CD4-positive, alpha-beta T cell treated with Interleukin-15 for 1 hour (primary cell): ENCODE data around the gene BRSK2.
"Not testable (repeated sequence)": the region's sequence is repeated elsewhere in the genome, so short reads cannot be mapped to it uniquely, and the experiment has no call there.

Source experiments
- DNase-seq: peaks from one replicate; pipeline ENCODE4 v3.0.0-alpha.2; 2020

BRSK2 gene

DNA sequence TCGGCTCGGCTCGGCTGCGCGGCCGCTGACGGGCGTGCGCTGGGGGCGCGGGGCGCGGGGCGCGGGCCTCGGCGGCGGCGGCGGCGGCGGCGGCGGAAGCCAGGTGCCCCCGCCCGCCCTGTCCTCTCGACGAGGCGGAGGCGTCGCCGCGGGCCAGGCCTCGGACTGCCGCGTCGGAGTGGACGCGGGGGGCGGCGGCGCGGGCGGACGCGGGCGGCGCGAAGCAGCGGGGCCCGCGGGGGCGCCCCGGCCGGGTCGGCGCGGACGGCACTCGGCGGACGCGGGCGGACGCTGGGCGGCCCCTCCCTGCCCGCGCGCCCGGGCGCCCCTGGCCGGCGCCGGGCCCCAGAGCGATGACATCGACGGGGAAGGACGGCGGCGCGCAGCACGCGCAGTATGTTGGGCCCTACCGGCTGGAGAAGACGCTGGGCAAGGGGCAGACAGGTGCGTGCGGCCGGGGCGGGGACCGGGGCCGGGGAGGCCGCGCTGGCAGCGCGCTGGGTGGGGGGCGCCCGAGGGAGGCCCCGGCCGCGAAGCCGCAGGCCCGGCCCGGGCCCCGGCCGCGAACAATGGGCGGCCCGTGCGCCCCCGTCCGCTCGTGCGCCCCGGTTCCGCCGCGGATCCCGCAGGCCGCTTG is at the start of gene BRSK2:
Gene BRSK2, plus strand, starts transcription at position 3 of the 637 bp plus-strand sequence. Its CDS starts 351 bp downstream, at position 354.
- DNase-seq = no peak

DNA sequence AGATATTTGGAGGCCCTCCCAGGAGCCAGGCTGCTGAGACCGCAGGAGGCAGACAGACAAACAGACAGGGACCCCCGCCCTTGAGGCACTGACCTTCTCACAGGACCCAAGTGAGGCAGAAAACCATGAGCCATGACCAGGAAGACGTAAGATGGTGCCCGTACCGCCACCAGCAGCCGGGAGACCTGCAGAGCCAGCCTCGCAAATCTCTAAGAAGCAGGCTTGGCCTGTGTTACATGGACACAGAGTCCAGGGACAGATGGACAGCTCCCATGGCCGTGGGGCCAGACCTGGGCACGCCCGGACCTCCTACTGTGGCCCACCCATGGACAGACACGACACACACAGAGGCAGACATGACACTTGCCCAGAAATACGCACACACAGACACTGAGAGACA is 49.6 kb upstream of the BRSK2 start:
- DNase-seq = no peak

DNA sequence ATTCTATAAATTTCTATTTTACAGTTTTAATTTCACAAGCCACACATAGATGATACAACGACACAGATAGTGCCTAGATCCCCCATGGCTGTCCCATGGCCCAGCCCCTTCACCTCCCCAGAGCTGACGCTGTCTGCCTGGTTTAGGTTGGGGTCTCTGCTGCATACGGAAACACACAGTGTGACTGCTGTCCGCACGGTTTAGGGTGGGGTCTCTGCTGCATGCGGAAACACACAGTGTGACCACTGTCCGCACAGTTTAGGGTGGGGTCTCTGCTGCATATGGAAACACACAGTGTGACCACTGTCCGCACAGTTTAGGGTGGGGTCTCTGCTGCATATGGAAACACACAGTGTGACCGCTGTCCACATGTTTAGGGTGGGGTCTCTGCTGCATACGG is 48.5 kb upstream of the BRSK2 start:
- not testable (repeated sequence) for DNase-seq

DNA sequence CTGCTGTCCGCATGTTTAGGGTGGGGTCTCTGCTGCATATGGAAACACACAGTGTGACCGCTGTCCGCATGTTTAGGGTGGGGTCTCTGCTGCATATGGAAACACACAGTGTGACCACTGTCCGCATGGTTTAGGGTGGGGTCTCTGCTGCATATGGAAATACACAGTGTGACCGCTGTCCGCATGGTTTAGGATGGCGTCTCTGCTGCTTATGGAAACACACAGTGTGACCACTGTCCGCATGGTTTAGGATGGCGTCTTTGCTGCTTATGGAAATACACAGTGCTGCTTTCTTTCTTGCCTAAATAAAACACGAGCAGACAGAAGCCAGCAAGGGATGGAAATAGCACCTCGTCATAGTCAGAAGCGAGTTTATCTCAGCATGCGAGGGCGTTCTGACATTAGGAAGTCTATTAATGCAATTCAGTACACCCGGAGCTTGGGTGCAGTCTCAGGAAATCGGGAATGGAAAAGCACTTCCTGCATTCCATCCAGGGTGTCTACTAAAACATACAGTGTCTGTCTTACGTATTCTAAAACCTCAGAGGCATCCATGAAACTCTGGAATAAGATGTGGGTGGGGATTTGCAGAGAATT is 47.7 kb upstream of the BRSK2 start:
- no peak for DNase-seq

DNA sequence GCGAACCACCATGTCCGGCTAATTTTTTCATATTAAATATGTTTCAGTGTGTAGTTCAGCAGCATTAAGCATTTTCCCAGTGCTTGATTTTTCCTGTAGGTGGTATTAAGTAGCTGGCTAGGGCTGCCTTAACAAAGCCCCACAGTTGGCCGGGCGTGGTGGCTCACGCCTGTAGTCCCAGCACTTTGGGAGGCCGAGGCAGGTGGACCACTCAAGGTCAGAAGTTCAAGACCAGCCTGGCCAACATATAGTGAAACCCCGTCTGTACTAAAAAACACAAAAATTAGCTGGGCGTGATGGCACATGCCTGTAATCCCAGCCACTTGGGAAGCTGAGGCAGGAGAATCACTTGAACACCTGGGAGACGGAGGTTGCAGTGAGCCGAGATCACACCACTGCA is 46.8 kb upstream of the BRSK2 start:
- no peak for DNase-seq

DNA sequence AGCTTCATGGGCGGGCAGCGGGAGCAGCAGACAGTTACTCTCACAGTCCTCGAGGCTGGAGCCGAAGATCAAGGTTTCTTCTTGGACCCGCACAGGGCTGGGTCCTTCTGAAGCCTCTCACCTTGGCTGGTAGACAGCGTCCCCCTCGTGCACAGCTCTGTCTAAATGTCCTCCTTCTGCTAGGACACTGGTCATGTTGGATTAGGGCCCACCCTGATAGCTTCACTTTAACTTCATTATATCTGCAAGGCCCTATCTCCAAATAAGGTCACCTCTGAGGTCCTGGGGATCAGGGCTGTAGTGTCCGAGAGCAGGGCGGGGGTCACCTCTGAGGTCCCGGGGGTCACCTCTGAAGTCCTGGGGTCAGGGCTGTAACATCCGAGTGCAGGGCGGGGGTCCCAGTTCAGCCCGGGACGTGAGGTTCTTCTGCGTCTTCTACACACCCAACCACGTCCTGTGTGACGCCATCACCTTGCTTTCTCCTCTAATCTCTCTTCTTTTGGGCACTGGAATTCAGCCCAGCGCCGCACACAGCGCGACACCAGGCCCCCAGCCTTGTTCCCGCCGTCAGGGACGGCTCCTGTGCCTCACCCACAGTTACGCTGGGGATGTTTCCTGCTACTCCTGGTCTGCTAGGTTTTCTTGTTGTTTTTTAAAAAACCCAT is 46.2 kb upstream of the BRSK2 start:
- no peak for DNase-seq

DNA sequence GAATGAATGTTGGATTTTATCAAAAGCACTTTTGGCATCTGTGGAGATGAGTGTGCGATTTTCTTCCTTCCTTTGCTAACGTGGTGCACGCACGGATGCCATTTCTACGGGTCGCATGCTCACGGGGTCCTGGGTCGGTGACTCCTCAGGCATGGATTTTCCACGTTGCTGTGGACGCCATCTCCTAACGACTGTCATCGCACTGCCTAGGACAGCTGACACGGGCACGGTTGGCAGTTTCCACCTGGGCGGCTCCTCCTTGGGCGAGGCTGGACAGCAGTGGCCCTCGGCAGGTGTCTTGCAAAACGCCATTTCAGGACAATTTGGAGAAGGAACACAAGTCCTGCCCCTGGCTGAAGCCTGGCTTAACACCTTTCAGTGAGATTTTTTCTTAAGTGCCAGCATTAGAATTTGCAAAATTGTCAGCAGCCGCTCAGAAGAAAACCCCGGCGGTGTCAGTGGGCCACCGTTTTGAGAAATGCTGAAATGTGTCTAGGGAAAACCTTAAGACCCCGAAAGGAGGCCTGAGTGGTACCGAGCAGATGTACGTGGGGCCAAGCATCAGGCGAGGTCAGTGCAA is 45.6 kb upstream of the BRSK2 start:
- no peak for DNase-seq

DNA sequence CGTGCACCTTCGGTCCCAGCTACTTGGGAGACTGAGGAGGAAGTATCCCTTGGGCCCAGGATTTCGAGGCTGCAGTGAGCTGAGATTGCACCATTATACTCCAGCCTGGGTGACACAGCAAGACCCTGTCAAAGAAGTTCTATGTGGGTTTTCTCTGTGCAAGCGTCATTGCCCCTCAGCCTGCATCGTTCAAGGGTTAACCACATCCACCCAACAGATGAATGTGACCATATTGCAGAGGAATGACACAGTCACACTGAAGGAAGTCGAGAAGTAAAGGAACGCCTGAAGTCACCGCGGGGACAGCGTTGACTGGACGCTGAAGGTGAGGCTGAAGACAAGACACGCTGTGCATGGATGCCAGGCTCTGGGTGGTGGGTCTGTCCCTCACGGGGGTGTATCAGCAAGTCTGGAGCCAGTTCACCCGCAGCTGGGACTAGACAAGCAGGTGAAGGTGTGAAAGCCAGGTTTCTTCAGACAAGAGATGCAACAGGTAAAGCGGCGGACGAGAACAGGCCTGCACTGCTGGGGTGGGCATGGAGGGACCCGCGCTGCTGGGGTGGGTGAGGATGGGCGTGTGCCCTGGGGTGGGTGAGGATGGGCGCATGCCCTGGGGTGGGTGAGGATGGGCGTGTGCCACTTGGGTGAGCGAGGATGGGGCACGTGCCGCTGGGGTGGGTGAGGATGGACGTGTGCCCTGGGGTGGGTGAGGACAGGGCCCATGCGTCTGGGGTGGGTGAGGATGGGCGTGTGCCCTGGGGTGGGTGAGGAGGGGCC is 43.8 kb upstream of the BRSK2 start:
- no peak for DNase-seq

DNA sequence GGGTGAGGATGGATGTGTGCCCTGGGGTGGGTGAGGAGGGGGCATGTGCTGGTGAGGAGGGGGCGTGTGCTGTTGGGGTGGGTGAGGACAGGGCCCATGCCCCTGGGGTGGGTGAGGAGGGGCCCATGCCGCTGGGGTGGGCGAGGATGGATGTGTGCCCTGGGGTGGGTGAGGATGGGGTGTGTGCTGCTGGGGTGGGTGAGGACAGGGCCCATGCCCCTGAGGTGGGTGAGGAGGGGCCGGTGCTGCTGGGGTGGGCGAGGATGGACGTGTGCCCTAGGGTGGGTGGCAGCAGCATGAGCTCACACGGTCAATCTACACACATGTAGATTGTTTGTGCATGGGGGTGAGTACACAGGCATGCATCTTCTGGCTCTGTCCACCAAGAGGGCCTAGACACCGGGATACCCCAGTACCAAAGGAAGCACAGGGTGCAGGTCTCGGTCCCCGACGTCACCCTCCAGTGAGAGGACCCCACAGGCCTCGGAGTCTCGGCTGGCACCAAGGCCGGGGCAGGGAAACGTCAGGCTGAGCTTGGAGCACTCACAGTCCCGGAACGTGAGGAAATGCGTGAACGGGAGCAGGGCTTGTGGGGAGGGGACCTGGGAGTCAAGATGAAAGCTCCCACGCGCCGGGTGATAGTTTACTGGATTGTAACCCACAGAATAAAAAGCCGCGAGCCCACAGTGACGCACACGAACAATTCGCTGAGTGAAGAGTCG is 42.9 kb upstream of the BRSK2 start:
- DNase-seq = no peak

DNA sequence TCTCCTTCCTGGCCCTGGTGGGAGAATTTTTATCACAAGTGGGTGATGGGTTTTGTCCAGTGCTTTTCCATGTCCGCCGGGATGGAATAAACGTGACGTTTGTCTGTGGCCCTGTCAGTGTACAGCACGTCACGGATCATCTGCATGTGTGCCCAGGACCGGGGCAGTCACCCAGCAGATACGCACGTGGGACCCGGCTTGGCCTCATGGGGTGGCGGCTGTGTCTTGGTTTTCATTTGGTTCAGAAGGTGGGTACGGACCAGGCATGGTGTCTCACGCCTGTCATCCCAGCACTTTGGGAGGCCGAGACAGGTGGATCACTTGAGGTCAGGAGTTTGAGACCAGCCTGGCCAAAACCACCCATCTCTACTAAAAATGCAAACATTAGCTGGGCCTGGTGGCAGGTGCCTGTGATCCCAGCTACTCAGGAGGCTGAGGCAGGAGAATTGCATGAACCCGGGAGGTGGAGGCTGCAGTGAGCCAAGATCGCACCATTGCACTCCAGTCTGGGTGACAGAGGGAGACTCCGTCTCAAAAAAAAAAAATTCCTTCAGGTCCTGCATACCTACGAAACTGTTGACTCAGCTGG is 42.2 kb upstream of the BRSK2 start:
- not testable (repeated sequence) for DNase-seq

DNA sequence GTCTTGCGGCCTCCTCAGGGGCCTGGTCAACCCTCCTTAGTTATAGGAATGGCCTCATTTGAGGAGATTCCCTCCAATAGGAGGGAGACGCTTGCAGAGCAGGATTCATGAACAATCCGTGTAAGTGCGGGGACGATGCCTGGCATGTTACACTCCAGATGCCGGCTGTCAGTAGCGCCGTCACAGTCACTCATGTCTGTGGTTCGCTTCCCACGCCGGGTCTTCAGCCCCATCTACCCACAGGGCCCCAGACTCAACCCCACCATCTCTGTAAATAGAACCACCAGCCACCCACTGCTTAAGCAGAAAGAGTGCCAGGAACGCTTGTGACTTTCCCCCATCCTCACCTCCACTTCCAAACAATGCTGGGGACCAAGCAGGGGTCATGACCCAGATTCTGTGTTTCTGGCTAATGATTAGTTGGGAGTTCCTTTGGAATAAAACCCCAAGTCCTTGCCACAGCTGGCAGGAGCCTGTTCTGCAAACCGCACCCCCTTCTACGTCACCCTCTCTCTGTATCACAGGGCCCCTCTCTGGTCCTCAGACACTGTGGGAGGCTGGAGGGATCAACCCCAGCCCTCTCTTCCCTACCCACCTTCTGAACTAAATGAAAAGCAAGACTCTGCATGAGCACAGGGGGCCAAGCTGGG is 41.5 kb upstream of the BRSK2 start:
- DNase-seq = no peak

DNA sequence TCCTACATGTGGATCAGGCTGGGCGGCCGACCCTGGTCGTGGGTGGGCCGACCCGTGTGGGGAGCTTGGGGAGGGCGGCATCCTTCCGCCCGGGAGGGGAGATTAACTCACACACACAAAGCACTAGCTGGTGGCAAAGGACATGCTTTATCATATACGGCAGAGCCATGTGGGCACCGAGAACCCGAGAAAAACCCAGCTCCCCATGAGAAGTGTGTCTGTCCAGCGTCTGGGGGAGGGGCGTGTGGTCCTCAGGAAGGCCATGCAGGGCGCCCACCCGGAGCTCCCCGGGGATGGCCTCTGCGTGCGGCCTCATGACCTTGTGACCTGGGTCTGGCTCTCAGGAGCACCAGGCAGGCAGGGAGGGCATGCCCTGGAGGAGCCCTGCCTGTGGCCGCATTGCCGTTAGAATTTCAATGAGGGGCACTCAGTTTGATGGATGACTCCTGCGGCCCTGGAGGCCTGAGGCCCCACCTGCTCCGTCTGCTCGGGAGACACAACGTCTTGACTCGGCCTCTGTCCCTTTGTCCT is 40.9 kb upstream of the BRSK2 start:
- DNase-seq = no peak

DNA sequence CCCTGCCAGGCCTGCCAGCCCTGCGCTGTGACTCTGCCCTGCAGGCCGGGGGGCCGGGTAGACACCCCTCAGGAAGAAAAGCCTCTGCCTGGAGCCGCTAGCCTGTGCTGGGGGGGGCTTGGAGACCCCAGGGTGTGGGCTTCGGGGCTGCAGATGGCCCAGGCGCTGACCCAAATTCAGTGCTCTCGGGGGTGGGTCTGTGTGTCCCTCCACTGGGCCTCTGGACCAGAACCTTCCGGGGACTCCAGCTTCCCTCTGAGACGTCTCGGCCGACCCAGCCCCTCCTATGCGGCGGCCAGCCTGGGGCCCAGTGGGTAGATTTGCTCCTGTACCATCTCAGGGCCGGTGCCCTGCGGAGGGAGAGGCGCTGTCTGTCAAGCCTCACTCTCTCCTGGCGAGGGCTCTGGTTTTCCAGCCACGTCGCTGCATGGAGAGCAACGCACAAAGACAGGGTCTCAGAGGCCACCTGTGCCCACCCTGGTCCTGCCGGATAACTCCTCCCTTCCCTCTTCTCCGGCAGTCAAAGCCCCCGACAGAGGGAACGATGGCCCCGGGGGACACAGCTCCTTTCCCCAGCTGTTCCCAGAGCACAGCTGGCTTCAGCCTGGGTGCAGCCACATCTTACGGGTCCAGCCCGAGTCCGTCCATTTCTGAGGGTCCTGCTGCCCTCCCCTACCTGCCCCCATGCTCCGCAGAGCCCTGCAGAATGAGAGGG is 40.2 kb upstream of the BRSK2 start:
- no peak for DNase-seq

DNA sequence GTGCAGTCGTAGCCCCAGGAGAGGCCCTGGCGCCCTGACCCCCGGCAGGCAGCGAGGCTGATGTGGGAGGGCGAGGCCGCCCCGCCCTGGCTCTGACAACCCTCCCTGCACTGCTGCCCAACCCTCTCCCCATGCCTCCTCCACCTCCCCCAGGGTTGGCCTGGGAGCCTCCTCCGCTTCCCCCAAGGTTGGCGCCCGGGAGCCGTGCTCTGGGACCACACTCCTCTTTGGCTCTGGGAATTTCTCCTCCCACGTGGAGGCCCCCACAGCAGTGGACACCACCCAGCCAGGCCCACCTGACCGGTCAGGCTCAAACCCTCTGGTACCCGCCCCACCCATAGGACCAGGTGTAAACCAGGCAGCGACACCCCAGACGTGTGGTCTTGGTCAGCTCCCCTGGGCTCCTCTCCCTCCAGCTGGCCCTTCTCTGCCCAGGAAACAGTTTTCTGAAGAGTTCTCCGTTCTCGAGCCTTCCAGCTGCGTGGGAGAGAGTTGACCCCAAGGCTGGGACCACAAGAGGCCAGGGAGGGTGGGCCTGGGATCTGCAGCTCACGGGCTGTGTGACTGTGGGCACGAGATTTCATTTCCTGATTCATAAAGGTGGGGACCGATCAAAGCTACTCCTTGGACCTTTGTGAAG is 39.5 kb upstream of the BRSK2 start:
- no peak for DNase-seq

DNA sequence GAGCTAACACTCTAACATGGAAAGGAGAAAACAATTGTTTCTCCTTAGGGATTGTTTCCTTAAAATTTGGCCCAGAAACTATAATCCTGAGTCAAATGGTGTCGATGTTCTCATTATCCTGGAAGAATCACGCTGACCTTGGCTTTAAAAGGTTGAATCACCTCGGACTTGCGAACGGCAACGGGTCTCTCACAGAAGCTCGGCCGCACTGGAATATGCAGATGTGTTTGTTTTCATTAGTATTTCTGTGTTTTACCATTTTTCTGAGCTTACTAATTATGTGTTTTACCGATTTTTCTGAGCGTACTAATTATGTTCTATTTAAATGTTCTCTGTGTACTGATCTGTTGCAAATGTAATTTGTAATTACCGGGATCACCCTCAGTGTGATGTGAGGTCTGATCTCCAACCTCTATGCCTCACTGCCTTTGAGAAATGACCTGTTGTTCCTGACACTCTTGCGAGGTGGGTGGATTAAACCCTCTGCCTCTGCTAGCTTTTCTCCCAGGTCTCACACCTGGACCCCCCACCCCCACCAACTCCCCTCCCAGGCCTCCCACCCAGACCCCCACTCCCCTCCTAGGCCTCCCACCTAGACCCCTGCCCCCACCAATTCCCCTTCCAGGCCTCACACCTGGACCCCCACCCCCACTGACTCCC is 38.3 kb upstream of the BRSK2 start:
- DNase-seq = no peak

DNA sequence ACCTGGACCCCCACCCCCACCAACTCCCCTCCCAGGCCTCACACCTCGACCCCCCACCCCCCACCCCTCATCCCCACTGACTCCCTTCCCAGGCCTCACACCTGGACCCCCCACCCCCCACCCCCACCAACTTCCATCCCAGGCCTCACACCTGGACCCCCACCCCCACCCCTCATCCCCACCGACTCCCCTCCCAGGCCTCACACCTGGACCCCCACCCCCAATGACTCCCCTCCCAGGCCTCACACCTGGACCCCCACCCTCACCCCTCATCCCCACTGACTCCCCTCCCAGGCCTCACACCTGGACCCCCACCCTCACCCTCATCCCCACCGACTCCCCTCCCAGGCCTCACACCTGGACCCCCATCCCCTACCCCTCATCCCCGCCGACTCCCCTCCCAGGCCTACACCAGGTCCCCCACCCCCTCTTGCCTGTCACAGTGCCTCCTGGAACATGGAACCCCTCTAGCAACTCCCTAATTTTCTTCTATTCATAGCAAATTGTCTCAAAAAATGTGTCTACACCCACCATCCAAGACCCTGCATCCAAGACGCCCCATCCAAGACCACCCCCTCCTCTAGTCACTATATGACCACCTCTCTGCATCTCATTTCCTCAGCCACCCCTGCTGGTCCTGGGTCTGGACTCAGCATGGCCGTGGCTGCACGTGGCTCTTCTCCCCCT is 36.9 kb upstream of the BRSK2 start:
- no peak for DNase-seq

DNA sequence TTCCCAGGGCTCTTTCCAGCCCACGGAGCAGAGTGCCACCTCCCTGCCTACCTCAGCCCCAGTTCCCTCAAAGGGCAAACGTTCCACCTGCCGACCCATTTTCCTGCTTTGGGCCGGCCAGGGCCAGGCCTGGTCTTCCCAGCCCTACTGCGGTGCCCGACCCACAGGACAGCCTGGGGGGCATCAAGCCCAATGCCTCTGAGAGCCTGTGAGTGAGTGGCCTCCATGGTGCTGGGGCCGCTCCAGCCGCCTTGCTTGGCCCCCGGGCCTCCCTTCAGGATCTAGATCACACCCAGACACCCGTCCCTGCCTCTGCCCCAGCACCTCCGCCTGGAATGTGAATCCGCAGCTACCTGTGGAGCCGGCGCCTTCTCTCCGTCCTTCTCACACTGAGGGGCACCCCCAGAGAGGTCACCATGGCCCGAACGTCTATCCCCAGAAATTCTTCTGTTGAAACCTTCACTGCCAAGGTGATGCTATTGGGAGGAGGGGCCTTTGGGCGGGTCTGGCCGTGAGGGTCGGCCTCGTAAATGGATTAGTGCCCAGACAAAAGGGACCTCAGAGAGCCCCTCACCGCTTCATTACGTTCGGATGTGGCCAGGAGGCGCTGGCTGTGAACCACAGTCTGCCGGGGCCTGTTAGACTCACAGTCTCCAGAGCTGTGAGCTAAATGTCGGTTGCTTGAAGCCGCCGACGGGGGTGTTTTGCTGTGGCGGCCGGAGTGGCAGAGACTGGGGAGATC is 36.2 kb upstream of the BRSK2 start:
- no peak for DNase-seq
